GM18526 (cell line): ENCODE measurements around the gene CFAP410.

Experiments
- POLR2A ChIP-seq: IDR thresholded peaks from 3 replicates; pipeline ENCODE4 v1.6.1; 2011; ENCODE audit not compliant: insufficient read length; ENCODE audit errors: extremely low read depth

CFAP410 gene

GRCh38 chr21:44374601-44375280 lies 35.6 kb upstream of the CFAP410 start:
- no peak for TF ChIP-seq POLR2A

GRCh38 chr21:44372616-44373015 lies 33.4 kb upstream of the CFAP410 start:
- TF ChIP-seq POLR2A, result no peak

GRCh38 chr21:44371596-44371995 lies 32.4 kb upstream of the CFAP410 start:
- TF ChIP-seq POLR2A, result no peak

DNA sequence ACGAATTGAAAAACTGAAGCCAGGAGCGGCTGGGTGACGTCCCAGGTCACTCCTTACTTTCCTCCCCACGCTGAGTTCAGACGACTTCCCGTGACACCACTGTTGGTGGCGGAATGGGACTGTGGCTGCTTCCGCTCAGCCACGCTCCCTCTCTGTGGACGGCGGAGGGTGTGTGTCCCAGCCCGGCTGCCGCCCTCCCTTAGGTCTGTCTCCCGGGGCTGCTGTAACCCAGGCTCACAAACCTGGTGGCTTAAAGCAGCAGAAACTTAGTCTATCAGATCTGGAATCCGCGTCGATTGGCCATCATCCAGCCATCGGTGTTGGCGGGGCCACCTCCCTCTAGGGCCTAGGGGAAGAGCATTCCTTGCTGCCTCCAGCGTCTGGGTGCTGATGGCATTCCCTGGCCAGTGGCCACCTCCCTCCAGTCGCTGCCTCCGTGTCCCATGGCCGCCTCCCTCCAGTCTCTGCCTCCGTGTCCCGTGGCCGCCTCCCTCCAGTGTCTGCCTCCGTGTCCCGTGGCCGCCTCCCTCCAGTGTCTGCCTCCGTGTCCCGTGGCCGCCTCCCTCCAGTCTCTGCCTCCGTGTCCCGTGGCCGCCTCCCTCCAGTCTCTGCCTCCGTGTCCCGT lies 31.7 kb upstream of the CFAP410 start:
- TF ChIP-seq POLR2A, result no peak

DNA sequence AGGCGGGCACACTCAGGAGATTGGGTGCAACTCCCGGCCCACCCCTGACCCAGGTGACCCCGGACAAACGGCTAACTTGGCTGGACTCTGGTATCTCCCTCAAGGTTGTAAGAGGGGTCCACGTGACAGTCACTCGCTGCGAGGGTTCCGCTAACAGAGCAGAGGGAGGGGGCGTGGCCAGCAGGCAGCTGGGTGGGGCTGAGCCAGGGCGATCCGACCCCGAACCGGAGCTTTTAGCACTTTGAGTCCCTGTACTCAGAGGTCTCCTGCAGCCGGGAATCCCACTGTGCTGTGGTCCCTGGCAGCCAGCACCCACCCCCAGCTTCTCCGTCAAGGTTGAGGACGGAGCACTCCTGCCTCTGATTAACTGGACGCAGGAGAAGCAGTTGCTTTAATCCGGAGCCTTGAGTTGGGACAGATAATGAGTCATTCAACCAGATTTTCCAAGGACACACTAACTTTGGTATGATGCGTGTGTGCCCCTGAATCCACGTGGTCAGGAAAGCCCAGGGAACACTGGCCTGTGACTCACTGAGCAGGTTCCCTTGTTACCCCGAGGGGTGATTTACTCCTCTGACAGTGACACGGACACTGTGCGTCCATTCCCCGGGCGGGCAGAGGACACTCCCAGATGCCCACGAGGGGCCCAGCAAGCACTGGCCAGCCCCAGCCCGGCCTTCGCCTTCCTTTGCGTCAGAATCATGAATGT lies 31.0 kb upstream of the CFAP410 start:
- no peak for TF ChIP-seq POLR2A

DNA sequence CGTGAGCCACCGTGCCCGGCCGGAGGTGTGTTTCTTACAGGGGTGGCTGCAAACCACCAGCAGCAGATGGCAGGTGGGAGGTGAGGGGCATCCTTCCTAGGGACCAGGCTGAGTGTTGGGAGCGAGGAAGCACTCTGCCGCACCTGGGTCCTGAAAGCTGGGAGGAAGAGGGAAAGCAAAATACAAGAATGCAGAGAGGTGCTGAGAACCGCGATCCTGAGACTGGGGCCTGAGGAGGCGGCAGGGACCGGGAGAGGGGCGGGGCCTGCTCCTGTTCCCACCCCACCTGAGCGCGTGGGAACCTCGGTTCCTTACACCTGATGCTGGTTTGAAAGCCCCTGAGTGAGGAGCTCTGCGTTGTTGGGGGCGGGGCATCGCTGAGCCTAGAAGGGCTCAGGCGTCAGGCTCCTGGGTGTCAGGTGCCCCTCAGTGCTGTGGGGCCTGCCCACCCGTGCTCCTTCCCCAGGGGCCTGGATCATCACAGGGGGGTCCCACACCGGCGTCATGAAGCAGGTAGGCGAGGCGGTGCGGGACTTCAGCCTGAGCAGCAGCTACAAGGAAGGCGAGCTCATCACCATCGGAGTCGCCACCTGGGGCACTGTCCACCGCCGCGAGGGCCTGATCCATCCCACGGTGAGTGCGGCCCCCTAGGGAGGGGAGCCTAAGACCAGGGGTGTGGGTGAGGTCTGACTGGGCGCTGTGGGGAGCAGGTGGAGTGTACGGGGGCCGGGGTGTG lies 29.7 kb upstream of the CFAP410 start:
- TF ChIP-seq POLR2A, result no peak

DNA sequence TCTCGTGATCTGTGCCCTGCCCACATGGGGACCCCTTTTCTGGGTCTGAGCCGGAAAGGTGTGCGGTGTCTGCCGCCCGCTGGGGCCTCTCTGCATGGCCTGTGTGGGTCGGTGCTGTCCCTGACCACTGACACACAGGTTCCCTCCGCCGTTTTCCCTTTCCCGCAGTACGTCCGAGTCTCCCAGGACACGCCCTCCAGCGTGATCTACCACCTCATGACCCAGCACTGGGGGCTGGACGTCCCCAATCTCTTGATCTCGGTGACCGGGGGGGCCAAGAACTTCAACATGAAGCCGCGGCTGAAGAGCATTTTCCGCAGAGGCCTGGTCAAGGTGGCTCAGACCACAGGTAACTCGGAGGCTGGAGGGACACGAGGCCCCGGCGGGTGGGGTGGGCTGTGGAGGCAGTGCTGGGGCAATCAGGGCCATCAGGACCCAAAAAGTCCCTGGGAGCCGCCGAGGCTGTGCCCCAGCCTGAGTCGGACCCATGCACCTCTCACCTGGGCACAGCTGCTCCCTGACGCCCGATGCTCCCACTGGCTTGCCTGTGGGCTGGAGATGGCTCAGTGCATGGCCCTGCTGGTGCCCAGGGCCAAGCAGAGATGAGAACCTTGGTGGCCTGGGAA lies 27.5 kb upstream of the CFAP410 start:
- TF ChIP-seq POLR2A, result no peak

- no peak for TF ChIP-seq POLR2A
Observed at GRCh38 chr21:44365967-44366585, 26.9 kb upstream of the CFAP410 start.

- TF ChIP-seq POLR2A, result no peak
Observed at GRCh38 chr21:44365251-44365966, 26.2 kb upstream of the CFAP410 start.

GRCh38 chr21:44364151-44365053 lies 25.2 kb upstream of the CFAP410 start:
- no peak for TF ChIP-seq POLR2A

DNA sequence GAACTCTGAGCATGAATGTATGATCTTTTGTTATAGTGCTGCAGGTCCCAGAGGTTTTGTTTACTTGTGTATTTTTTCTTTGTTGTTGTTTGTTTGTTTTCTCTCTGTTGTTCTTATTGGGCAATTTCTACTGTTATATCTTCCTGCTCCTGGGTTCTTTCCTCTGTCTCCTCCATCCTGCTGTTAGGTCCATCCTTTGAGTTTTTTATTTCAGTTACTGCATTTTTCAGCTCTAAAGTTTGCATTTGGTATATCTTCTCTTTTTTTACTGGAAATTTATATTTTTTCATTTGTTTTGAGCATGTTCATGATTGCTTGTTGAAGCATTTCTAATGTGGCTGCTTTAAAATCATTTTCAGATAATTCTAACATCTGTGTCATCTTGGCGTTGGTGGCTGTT lies 24.1 kb upstream of the CFAP410 start:
- no peak for TF ChIP-seq POLR2A

- TF ChIP-seq POLR2A, result no peak
Observed at GRCh38 chr21:44360159-44360558, 21.0 kb upstream of the CFAP410 start.

DNA sequence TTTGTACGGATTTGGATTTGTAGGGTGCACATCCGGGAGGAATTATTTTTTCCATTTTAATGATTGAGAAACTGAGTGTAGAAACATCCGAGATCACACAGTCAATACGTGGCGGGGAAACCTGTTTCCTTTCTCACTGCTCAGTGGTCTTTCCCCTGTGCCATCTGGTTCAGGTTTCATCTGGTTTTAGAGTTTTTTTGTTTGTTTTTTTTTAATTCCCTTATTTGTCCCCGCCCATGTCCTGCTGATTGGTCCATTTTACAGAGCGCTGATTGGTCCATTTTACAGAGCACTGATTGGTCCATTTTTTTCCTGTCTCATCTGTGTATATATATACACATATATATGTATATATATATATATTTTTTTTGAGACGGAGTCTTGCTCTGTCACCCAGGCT lies 20.2 kb upstream of the CFAP410 start:
- TF ChIP-seq POLR2A, result no peak
